Astrocyte of the spinal cord (primary cell): ENCODE measurements around the gene FBXL7.

Source experiments
- DNase-seq: peaks from one replicate; pipeline ENCODE4 v3.0.0; 2011; ENCODE audit warnings: low read depth, low spot score
- H3K4me3 ChIP-seq: 2 replicates; pipeline ENCODE4 v1.5.1; 2011; ENCODE audit warnings: low read depth, mild to moderate bottlenecking, low read length, moderate library complexity
- CTCF ChIP-seq: IDR thresholded peaks from 2 replicates; pipeline ENCODE4 v1.5.1; 2012; ENCODE audit warnings: low read depth, mild to moderate bottlenecking, low read length, inconsistent platforms
- in situ Hi-C: cut with HindIII; loops from 2 replicates; pipeline ENCODE4 v1.10.0; 2017; ENCODE audit warnings: low sequenced_read_pairs

Gene FBXL7

DNA sequence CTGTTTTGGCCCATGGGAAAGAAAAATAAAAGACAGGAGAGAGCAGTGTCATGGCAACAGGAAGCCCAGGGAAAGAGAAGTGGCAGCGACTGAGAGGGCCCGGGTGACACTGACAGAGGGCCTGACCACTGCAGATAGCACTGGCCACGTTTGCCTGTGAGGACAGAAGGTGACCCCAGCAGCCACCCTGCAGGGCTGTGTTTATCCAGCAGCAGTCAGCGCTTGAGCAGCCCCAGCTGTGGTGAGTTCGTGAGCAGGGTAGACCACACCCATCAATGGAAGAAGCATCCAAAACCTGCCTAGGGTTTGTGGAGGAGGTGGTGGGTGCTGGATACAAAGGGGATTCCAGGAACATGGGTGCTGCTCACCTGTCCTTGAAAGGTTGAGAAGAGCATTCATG lies 457.1 kb downstream of the FBXL7 start:
- no peak for DNase-seq
- TF ChIP-seq CTCF = no peak
- in situ Hi-C loops = no loop called here

DNA sequence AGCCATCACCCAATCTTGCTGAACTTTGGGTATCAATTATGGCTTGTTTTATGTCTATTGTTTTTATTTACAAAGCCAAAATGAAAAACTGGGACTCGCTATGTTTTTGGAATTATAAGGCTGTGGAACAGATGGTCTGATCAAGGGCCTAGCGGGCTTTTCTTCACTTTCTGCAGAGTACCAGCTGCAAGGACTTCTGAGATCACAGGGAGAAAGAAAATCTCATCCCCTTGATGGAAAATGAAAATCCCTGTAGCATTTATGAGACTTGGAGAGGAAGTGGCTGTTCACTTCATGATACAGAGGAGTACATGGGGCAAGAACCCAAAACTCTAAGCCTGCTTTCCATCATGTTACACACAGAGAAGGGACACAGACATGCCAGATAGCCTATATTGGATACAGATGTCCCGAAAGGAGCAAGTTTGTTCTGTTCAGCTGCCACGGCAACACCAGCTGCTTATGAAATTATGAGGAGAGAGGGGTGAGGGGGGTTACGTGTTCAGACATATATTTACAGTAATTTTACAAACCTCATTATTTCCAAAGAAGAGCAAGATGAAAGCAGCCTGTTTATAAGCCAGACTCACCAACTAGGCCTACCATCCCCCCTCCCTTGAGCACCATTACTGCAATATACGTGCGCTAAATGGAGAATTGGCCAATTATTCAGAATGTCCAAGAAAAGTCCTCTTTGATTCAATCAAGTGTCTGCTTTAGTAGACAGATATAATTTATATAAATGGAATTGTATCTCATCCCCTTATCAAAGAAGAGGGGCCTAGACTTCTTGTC lies 459.6 kb downstream of the FBXL7 start:
- no peak overlapping the region for H3K4me3 ChIP-seq
- in situ Hi-C loops = no loop called here
- no peak for TF ChIP-seq CTCF
- no peak for DNase-seq

More for the DNA sequence above, 457.1 kb downstream of the FBXL7 start:
- no peak overlapping the region for H3K4me3 ChIP-seq

GRCh38 chr5:15966066-15966640 lies 466.2 kb downstream of the FBXL7 start:
- in situ Hi-C loops = no loop called here
- no peak for DNase-seq
- TF ChIP-seq CTCF = no peak

DNA sequence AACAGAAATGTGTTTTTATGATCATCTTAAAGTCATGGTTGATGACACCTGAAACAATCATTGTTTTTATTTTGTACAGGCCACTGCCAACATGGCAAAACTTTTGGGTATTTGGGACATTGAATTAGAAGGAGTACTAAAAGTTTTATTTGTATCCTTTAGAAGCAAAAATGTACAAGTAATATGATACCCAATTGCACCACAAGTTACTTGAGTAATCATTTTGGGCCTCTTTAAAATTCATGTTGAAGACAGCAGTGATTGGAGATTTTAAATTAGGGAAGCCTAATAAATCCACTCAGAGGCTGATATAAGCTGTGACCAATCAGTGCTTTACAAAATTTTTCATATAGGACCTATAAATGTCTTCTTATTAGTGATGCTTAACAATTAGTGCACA lies 466.7 kb downstream of the FBXL7 start:
- no peak for TF ChIP-seq CTCF
- H3K4me3 ChIP-seq = no peak overlapping the region
- in situ Hi-C loops = no loop called here
- no peak for DNase-seq

More at GRCh38 chr5:15966066-15966640, 466.2 kb downstream of the FBXL7 start:
- no peak overlapping the region for H3K4me3 ChIP-seq

DNA sequence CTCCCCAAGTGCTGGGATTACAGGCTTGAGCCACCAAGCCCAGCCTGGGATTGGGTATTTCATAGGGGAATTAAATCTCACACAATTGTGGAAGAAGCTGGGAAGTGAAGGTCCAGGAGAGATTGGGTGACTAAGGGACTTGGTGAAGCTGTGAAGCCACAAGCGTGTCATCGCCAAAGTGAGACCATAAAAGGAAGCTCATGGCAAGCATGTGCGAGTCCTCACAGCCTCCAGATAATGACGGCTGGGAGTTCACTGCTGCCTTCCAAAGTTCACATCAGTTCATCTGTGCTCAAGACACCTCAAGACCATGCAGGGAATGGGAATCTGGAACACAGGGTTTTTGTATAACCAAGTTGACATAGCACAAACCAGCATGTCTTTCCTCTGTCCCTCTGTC lies 469.0 kb downstream of the FBXL7 start:
- H3K4me3 ChIP-seq = no peak overlapping the region
- no peak for TF ChIP-seq CTCF
- in situ Hi-C loops = no loop called here
- no peak for DNase-seq

- in situ Hi-C loops = no loop called here
- TF ChIP-seq CTCF = no peak
- no peak for DNase-seq
- H3K4me3 ChIP-seq = no peak overlapping the region
Measured at GRCh38 chr5:15977851-15978250, 477.9 kb downstream of the FBXL7 start.
